ENCODE measurements around the gene PPP2R5C.

Gene PPP2R5C

DNA sequence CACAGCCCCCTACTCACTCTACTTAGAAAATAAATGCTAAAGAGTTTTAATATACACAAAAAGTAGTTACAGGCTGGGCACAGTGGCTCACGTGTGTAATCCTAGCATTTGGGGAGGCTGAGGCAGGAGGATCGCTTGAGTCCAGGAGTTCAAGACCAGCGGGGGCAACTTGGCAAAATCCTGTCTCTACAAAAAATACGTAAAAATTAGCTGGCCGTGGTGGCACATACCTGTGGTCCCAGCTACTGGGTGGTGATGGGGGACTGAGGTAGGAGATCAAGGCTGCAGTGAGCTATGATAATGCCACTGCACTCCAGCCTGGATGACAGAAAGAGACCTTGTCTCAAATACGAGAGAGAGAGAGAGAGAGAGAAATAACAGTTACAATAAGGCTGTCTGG is 193.0 kb downstream of the PPP2R5C start:
- Histone ChIP-seq H3K36me3 (ENCODE audit: insufficient read depth, low read length) (no peaks in the 10 kb centered on the region), H3K4me1 (ENCODE audit: insufficient read depth, low read length) (no peaks in the 10 kb centered on the region), H3K9me3 (ENCODE audit: low read length) (no peaks in the 10 kb centered on the region), H3K4me3 (ENCODE audit: low read length) (no peak overlapping the region), H3K27me3 (ENCODE audit: insufficient read depth, low read length) (no peaks in the 10 kb centered on the region), H2AFZ (ENCODE audit: low read depth, low read length) (no peak overlapping the region)

- no peaks in the 10 kb centered on the region for H3K27me3 ChIP-seq (ENCODE audit: insufficient read depth, low read length)
- H3K36me3 ChIP-seq (ENCODE audit: insufficient read depth, low read length): no peaks in the 10 kb centered on the region
- no peaks in the 10 kb centered on the region for H3K9me3 ChIP-seq (ENCODE audit: low read length)
- no peak overlapping the region for H2AFZ ChIP-seq (ENCODE audit: low read depth, low read length)
- no peak overlapping the region for H3K4me3 ChIP-seq (ENCODE audit: low read length)
- no peaks in the 10 kb centered on the region for H3K4me1 ChIP-seq (ENCODE audit: insufficient read depth, low read length)
Measured at GRCh38 chr14:101955695-101956161, 194.2 kb downstream of the PPP2R5C start.

GRCh38 chr14:101956179-101956885 is 194.8 kb downstream of the PPP2R5C start:
- Histone ChIP-seq H2AFZ (ENCODE audit: low read depth, low read length) (no peak overlapping the region), H3K36me3 (ENCODE audit: insufficient read depth, low read length) (no peaks in the 10 kb centered on the region), H3K27me3 (ENCODE audit: insufficient read depth, low read length) (no peaks in the 10 kb centered on the region), H3K4me3 (ENCODE audit: low read length) (no peak overlapping the region), H3K4me1 (ENCODE audit: insufficient read depth, low read length) (no peaks in the 10 kb centered on the region), H3K9me3 (ENCODE audit: low read length) (no peaks in the 10 kb centered on the region)

DNA sequence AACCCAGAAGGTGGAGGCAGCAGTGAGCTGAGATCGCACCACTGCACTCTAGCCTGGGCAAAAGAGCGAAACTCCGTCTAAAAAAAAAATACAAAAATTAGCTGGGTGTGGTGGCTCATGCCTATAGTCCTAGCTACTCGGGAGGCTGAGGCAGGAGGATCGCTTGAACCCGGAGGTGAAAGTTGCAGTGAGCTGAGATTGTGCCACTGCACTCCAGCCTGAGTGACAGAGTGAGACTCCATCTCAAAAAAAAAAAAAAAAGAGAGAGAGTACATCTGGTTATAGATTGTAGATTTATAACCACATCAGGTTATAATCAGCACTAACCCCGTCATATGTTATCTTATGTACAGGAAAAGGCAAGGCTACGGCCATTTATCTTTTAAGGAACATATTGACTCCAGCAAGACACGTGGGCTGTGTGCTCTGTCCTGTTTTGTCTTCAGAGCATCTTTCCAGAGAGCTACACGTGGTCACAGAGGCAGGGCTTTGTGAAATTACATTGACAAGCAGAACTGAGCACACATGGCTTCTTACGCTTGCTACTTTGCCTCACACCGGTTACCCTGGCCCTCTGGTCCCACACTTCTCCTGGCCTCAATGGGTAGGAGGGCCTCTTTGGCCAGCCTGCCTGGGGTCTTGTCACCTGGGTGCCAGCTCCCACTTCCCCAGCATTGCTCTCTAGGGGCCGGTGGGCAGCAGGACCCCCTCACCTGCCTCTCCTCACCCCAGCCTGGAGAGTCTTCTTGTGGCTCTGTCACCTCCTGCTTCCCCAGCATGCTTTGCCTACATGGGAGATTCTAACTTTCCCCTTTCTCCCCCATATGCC is 196.1 kb downstream of the PPP2R5C start:
- no peak overlapping the region for H3K4me3 ChIP-seq (ENCODE audit: low read length)
- no peaks in the 10 kb centered on the region for H3K36me3 ChIP-seq (ENCODE audit: insufficient read depth, low read length)
- no peaks in the 10 kb centered on the region for H3K9me3 ChIP-seq (ENCODE audit: low read length)
- H2AFZ ChIP-seq (ENCODE audit: low read depth, low read length): no peak overlapping the region
- no peaks in the 10 kb centered on the region for H3K4me1 ChIP-seq (ENCODE audit: insufficient read depth, low read length)
- no peaks in the 10 kb centered on the region for H3K27me3 ChIP-seq (ENCODE audit: insufficient read depth, low read length)

- Histone ChIP-seq H3K27me3 (ENCODE audit: insufficient read depth, low read length) (no peaks in the 10 kb centered on the region), H3K4me1 (ENCODE audit: insufficient read depth, low read length) (peaks cover 1% of the 10 kb centered on the region), H3K4me3 (ENCODE audit: low read length) (no peak overlapping the region), H2AFZ (ENCODE audit: low read depth, low read length) (no peak overlapping the region), H3K36me3 (ENCODE audit: insufficient read depth, low read length) (no peaks in the 10 kb centered on the region), H3K9me3 (ENCODE audit: low read length) (no peaks in the 10 kb centered on the region)
Measured at GRCh38 chr14:101958418-101959180, 197.1 kb downstream of the PPP2R5C start.

DNA sequence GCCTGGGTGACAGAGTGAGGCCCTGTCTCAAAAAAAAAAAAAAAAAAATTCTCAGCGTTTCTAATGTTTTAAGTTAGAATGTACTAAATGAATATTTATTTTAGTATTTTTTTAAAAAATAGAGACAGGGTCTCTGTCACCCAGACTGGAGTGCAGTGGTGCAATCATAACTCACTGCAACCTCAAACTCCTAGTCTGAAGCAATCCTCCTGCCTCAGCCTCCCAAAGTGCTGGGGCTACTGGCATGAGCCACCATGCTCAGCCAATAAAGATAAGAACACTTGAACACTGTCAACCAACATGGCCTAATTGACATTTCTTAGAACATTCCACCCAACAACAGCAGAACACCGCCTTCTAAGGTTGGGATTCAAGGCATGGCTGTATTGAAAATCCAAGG is 197.8 kb downstream of the PPP2R5C start:
- H2AFZ ChIP-seq (ENCODE audit: low read depth, low read length): no peak overlapping the region
- H3K36me3 ChIP-seq (ENCODE audit: insufficient read depth, low read length): no peaks in the 10 kb centered on the region
- no peak overlapping the region for H3K4me3 ChIP-seq (ENCODE audit: low read length)
- peaks cover 7% of the 10 kb centered on the region for H3K4me1 ChIP-seq (ENCODE audit: insufficient read depth, low read length)
- no peaks in the 10 kb centered on the region for H3K27me3 ChIP-seq (ENCODE audit: insufficient read depth, low read length)
- no peaks in the 10 kb centered on the region for H3K9me3 ChIP-seq (ENCODE audit: low read length)

DNA sequence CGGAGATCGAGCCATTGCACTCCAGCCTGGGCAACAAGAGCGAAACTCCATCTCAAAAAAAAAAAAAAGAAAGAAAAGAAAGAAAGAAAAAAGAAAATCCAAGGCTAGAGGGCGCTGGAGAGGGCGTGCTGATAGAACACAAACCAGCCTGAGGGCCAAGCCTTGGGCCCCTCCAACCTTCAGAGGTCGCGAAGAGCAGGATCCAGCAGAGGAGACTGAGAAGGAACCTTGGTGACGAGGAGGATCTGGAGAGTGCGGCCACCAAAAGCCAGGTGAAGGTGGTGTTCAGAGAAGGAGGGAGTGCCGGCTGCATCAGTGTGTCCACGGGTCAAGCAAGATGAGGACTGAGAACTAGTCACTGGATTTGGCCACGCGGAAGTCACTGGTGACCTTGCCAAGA is 198.7 kb downstream of the PPP2R5C start:
- no peaks in the 10 kb centered on the region for H3K36me3 ChIP-seq (ENCODE audit: insufficient read depth, low read length)
- H3K9me3 ChIP-seq (ENCODE audit: low read length): no peaks in the 10 kb centered on the region
- no peak overlapping the region for H3K4me3 ChIP-seq (ENCODE audit: low read length)
- peaks cover 7% of the 10 kb centered on the region for H3K4me1 ChIP-seq (ENCODE audit: insufficient read depth, low read length)
- H3K27me3 ChIP-seq (ENCODE audit: insufficient read depth, low read length): no peaks in the 10 kb centered on the region
- no peak overlapping the region for H2AFZ ChIP-seq (ENCODE audit: low read depth, low read length)

DNA sequence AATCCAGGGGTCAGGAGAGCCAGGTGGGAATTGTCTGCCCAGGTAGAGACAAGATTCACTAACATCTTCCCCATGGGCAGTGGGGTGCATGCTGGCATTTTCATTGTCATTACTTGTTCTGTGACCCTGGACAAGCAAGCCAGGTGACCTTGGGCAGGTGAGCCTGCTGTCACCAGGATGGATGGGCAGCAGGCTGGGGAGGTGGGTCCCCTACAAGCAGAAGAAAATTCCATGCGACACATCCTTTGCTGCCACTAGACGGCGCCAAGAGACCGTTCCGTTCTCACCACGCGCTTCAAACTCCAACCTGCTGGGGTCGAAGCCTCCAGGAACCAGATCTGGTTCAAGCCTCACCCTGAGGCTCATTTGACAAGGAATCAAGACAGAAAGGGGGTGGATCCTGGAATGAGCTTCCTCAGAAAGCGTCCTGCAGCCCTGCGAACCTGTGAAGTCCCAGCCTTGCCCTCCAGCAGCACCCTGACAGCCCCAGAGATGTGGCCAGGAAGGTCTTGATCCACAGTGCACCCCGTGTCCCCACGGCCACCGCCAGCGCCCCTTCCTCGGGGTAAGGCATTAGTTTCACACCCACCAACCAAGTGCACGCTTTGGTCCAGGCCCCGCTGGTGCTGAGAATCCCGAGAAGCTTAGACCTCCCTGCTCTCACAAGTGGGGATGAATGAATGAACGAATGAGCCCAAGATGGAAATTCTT is 199.7 kb downstream of the PPP2R5C start:
- Histone ChIP-seq H3K9me3 (ENCODE audit: low read length) (no peaks in the 10 kb centered on the region), H3K4me3 (ENCODE audit: low read length) (no peak overlapping the region), H2AFZ (ENCODE audit: low read depth, low read length) (no peak overlapping the region), H3K36me3 (ENCODE audit: insufficient read depth, low read length) (no peaks in the 10 kb centered on the region), H3K27me3 (ENCODE audit: insufficient read depth, low read length) (no peaks in the 10 kb centered on the region), H3K4me1 (ENCODE audit: insufficient read depth, low read length) (peaks cover 11% of the 10 kb centered on the region)

- no peak overlapping the region for H3K4me3 ChIP-seq (ENCODE audit: low read length)
- H3K9me3 ChIP-seq (ENCODE audit: low read length): no peaks in the 10 kb centered on the region
- H2AFZ ChIP-seq (ENCODE audit: low read depth, low read length): no peak overlapping the region
- H3K36me3 ChIP-seq (ENCODE audit: insufficient read depth, low read length): no peaks in the 10 kb centered on the region
- H3K27me3 ChIP-seq (ENCODE audit: insufficient read depth, low read length): no peaks in the 10 kb centered on the region
- peaks cover 19% of the 10 kb centered on the region for H3K4me1 ChIP-seq (ENCODE audit: insufficient read depth, low read length)
Measured at GRCh38 chr14:101961746-101962502, 200.4 kb downstream of the PPP2R5C start.

DNA sequence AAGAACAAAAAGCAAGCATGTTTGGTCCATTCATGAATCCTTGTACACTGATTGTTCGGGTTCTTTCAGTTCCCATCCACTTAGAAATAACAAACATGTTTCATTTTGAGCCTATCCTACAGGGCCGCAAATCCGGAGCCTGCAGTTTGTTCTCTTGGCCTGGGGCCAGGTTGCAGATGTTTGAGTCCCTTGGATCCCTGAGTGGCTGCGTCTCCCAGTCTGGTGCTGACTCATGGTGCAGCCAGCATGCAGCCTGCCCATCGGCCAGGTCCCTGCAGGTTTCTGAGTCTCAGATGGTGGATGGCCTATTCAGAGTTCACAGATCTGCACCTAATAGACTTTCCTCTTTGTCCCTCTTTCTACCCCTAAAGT is 201.0 kb downstream of the PPP2R5C start:
- H3K27me3 ChIP-seq (ENCODE audit: insufficient read depth, low read length): no peaks in the 10 kb centered on the region

GRCh38 chr14:101963052-101963451 is 201.5 kb downstream of the PPP2R5C start:
- Histone ChIP-seq H2AFZ (ENCODE audit: low read depth, low read length) (no peak overlapping the region), H3K36me3 (ENCODE audit: insufficient read depth, low read length) (no peaks in the 10 kb centered on the region), H3K9me3 (ENCODE audit: low read length) (no peaks in the 10 kb centered on the region), H3K27me3 (ENCODE audit: insufficient read depth, low read length) (no peaks in the 10 kb centered on the region), H3K4me1 (ENCODE audit: insufficient read depth, low read length) (peaks cover 21% of the 10 kb centered on the region), H3K4me3 (ENCODE audit: low read length) (no peak overlapping the region)

More for the DNA sequence above, 201.0 kb downstream of the PPP2R5C start:
- H3K9me3 ChIP-seq (ENCODE audit: low read length): no peaks in the 10 kb centered on the region
- no peak overlapping the region for H3K4me3 ChIP-seq (ENCODE audit: low read length)
- H3K4me1 ChIP-seq (ENCODE audit: insufficient read depth, low read length): peaks cover 21% of the 10 kb centered on the region
- no peaks in the 10 kb centered on the region for H3K36me3 ChIP-seq (ENCODE audit: insufficient read depth, low read length)
- H2AFZ ChIP-seq (ENCODE audit: low read depth, low read length): no peak overlapping the region

- peak overlapping the region; percentile 75 for H2AFZ ChIP-seq (ENCODE audit: low read depth, low read length)
- no peaks in the 10 kb centered on the region for H3K9me3 ChIP-seq (ENCODE audit: low read length)
- no peaks in the 10 kb centered on the region for H3K27me3 ChIP-seq (ENCODE audit: insufficient read depth, low read length)
- peaks cover 21% of the 10 kb centered on the region for H3K4me1 ChIP-seq (ENCODE audit: insufficient read depth, low read length)
- H3K4me3 ChIP-seq (ENCODE audit: low read length): peak overlapping the region; percentile 49
- peaks cover 5% of the 10 kb centered on the region for H3K36me3 ChIP-seq (ENCODE audit: insufficient read depth, low read length)
Measured at GRCh38 chr14:101963656-101964296, 202.3 kb downstream of the PPP2R5C start.
